Activated CD8-positive, alpha-beta memory T cell treated with anti-CD3 and anti-CD28 coated beads, Interleukin-2, amount 10 ng/mL, durations not matched to agents 7 days and 5 days (primary cell): ENCODE measurements around the gene HERPUD2. TPM values are rescaled to one million over a fixed set of nuclear protein-coding genes. Genes with fewer than 3 reads are reported as not detected.

ENCODE experiments used
- ATAC-seq: fragments of 150-1000 bp; cut with Tn5 transposase; one replicate; pipeline ENCODE4 v1.10.0; 2021; ENCODE audit warnings: moderate library complexity
- CTCF ChIA-PET: fragments of 350-600 bp; sonication (Branson Sonifier 250); formaldehyde crosslinking; loops from one replicate; lab custom pipeline; 2021; ENCODE audit warnings: antibody characterized with exemption; lab: Charles Lee
- DNase-seq: peaks from one replicate; pipeline ENCODE4 v3.0.0-alpha.2; 2020
- H3K27ac Mint-ChIP-seq: one replicate; pipeline ENCODE4 v1.8.0; 2021; ENCODE audit warnings: mild to moderate bottlenecking, mixed read lengths
- H3K27me3 Mint-ChIP-seq: one replicate; pipeline ENCODE4 v1.8.0; 2021; ENCODE audit warnings: mixed read lengths
- H3K36me3 Mint-ChIP-seq: one replicate; pipeline ENCODE4 v1.8.0; 2021; ENCODE audit warnings: mild to moderate bottlenecking, mixed read lengths
- H3K4me1 Mint-ChIP-seq: one replicate; pipeline ENCODE4 v1.8.0; 2021; ENCODE audit warnings: mixed read lengths
- H3K4me3 Mint-ChIP-seq: one replicate; pipeline ENCODE4 v1.8.0; 2021; ENCODE audit warnings: mild to moderate bottlenecking, moderate library complexity, mixed read lengths
- H3K9me3 Mint-ChIP-seq: one replicate; pipeline ENCODE4 v1.8.0; 2022; ENCODE audit warnings: low read depth, mixed read lengths
- total RNA-seq, 2 experiments: library from RNA; stranded (reverse); gene quantifications; one replicate each; pipeline ENCODE4 v1.2.3, GENCODE V29; 2021

The HERPUD2 gene
- 10 to 100 TPM; 47.0 to 49.4 TPM for total RNA-seq

- peak within 1 kb of the TSS; percentile 96 for H3K4me3 Mint-ChIP-seq
Measured at GRCh38 chr7:35694784-35695472, at the start of gene HERPUD2. TSS of gene HERPUD2 (minus strand) at chr7:35695135. CDS start at chr7:35694330, 805 bp downstream.

DNA sequence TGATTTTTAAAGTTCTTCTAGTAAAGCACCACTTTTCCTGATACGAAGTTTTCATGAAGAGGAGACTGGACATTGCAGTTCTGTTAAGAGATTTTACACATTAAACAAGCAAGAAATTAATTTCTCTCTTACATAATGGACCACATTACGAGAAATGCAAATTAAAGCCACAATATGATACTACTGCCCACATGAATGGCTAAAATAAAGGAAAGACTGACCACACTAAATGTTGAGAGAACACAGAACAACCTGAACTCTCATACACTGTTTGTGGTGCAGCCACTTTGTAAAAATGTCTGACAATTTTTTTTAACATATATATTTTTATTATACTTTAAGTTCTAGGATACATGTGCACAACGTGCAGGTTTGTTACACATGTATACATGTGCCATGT lies 44.0 kb upstream of the HERPUD2 start:
- no peak for ATAC-seq
- no peak overlapping the region for H3K27ac Mint-ChIP-seq
- H3K4me3 Mint-ChIP-seq = no peak overlapping the region
- peaks cover 2% of the 10 kb centered on the region for H3K36me3 Mint-ChIP-seq
- no peaks in the 10 kb centered on the region for H3K4me1 Mint-ChIP-seq
- CTCF ChIA-PET = no interaction called here
- peaks cover 16% of the 10 kb centered on the region for H3K27me3 Mint-ChIP-seq
- H3K9me3 Mint-ChIP-seq = no peaks in the 10 kb centered on the region
- DNase-seq = no peak

More at GRCh38 chr7:35694784-35695472, at the start of gene HERPUD2:
- peak; percentile 82 for ATAC-seq
- Mint-ChIP-seq H3K4me1 (peaks cover 30% of the 10 kb centered on the region), H3K9me3 (no peaks in the 10 kb centered on the region), H3K27ac (peak within 1 kb of the TSS; percentile 93), H3K27me3 (no peaks in the 10 kb centered on the region), H3K36me3 (peaks cover 33% of the 10 kb centered on the region)
- DNase-seq = peak; percentile 95
- CTCF ChIA-PET = interaction anchor here (1.0 to 6.9 kb wide), 9 partner anchors 12 to 152 kb away, joined by 3 to 70 read pairs (median 5); partner anchors contain the start of gene SEPTIN7

DNA sequence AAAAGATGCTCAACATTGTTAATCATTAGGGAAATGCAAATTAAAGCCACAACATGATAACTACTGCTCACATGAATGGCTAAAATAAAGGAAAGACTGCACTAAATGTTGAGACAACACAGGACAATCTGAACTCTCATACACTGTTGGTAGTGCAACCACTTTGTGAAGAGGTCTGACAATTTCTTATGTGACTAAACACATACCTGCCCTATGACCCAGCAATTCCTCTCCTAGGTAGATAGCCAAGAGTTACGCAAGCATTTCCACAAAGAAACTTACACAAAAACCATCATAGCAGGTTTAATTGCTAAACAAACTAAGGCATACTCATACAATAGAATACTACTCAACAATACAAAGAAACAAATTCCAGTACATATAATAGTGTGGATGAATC lies 41.8 kb upstream of the HERPUD2 start:
- H3K4me3 Mint-ChIP-seq = no peak overlapping the region

DNA sequence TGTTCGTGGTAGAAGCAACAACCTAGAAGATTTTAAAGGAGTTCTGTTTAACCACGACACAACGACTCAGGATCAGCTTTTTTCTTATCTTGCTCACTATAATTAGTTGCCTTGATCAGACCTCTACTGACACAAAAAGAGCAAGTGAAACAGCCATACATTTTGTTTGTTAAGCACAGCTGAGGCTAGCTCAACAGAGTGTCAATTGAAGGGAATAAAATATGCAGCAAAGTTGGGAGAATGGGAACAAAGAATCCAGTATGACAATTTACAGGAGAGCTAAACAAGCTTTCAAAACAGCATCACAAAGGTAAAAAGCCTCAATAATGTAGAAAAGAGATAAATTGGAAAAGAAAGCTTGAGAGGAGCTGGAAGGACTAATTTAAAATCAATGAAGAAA lies 40.5 kb upstream of the HERPUD2 start:
- Mint-ChIP-seq H3K4me3 (no peak overlapping the region), H3K9me3 (no peaks in the 10 kb centered on the region), H3K36me3 (no peaks in the 10 kb centered on the region), H3K27ac (no peak overlapping the region), H3K27me3 (peaks cover 20% of the 10 kb centered on the region), H3K4me1 (peaks cover 11% of the 10 kb centered on the region)
- CTCF ChIA-PET = interaction anchor here (0.8 to 1.6 kb wide), 6 partner anchors 10 to 171 kb away, joined by 3 to 5 read pairs (median 3); partner anchors contain the start of genes HERPUD2 and SEPTIN7
- ATAC-seq (no peak), DNase-seq (no peak)

More for the DNA sequence above, 41.8 kb upstream of the HERPUD2 start:
- CTCF ChIA-PET = interaction anchor here (1.7 kb wide), 1 partner anchor 555 kb away, joined by 3 read pairs; no protein-coding TSS in a partner anchor
- Mint-ChIP-seq H3K9me3 (no peaks in the 10 kb centered on the region), H3K36me3 (no peaks in the 10 kb centered on the region), H3K27me3 (peaks cover 25% of the 10 kb centered on the region), H3K4me1 (peaks cover 2% of the 10 kb centered on the region), H3K27ac (no peak overlapping the region)
- DNase-seq (no peak), ATAC-seq (no peak)

DNA sequence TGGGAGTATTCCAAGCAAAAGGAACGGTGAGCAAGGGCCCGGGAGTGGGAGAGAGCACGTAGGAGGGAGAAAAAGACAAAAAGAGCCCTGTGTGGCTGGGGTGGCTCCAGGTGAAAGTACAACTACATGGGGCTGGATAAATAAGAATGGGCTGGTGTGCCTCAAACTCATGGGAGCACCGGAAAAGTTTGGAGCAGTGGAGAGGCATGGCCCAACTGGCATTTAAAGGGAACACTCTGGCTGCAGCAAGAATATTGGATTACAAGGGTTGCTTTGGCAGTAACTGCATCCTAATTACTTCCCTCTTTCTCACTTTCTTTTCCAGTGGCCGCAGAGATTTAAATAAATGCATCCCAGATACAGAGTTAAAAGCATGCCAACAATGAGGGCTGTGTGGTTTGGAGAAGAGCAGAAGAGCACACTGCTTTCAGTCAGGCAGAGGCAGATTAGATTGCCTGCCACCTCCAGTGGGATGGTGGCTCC lies 39.1 kb upstream of the HERPUD2 start:
- ATAC-seq (no peak), DNase-seq (no peak)
- H3K36me3 Mint-ChIP-seq = no peaks in the 10 kb centered on the region
- peaks cover 24% of the 10 kb centered on the region for H3K4me1 Mint-ChIP-seq
- CTCF ChIA-PET = no interaction called here
- H3K27ac Mint-ChIP-seq = no peak overlapping the region
- H3K4me3 Mint-ChIP-seq = no peak overlapping the region
- H3K27me3 Mint-ChIP-seq = peaks cover 20% of the 10 kb centered on the region
- no peaks in the 10 kb centered on the region for H3K9me3 Mint-ChIP-seq

DNA sequence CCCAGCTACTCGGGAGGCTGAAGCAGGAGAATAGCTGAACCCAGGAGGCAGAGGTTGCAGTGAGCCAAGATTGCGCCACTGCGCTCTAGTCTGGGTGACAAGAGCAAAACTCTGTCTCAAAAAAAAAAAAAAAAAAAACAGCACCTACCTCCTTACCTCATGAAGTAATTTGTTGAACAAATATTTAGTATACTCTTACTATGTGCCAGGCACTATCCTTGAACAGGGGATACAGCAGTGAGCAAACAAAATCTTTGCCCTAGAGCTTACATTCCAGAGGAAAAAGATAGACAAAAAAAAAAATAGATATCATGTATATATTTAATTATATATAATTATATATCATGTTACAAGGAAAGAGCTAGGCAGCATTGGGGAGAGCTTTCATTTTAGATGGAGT lies 36.4 kb upstream of the HERPUD2 start:
- no peak for DNase-seq
- H3K4me3 Mint-ChIP-seq = no peak overlapping the region
- no peaks in the 10 kb centered on the region for H3K9me3 Mint-ChIP-seq
- peaks cover 50% of the 10 kb centered on the region for H3K4me1 Mint-ChIP-seq
- H3K27ac Mint-ChIP-seq = no peak overlapping the region
- ATAC-seq = no peak
- peaks cover 20% of the 10 kb centered on the region for H3K27me3 Mint-ChIP-seq
- H3K36me3 Mint-ChIP-seq = no peaks in the 10 kb centered on the region
- CTCF ChIA-PET = interaction anchor here (0.7 to 7.6 kb wide), 3 partner anchors 22 to 71 kb away, joined by 3 to 67 read pairs (median 8); partner anchors contain the start of gene SEPTIN7

DNA sequence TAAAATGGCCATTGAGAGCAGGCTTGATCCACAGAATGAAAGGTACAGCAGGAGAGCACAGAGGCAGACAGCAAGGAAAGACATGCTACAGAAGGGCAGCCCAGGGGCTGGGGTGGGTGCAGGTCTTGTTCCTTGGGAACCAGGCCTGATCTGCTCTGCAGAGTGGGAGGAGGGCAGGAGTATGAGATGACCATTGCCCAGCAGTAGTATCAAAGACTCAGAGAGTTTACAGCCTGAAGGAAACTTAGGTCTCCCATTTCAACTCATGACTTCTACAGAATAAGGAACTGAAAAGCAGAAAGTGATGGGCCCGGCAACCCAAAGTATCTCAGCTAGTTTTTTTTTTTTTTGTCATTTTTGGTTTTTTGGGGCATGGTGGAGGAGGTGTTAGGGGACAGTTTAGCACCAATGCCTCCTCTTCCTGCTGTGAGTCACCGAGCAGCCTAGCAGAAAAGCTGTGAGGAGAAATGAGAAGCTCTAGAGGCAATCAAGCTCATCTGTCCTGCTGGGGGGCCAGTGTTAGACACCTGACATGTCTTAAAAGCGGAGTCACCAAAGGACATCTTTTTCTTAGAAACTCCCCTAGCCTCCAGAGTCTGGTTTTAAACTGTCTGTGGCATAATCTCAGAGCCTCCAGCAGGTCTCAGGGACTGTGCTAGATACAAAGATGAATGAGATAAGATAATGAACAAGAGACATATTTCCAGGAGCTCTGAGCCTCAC lies 34.3 kb upstream of the HERPUD2 start:
- ATAC-seq (peak; percentile 72), DNase-seq (peak; percentile 84)
- H3K9me3 Mint-ChIP-seq = no peaks in the 10 kb centered on the region
- peaks cover 68% of the 10 kb centered on the region for H3K4me1 Mint-ChIP-seq
- H3K27me3 Mint-ChIP-seq = peaks cover 18% of the 10 kb centered on the region
- peaks cover 2% of the 10 kb centered on the region for H3K36me3 Mint-ChIP-seq
- CTCF ChIA-PET = interaction anchor here (0.9 to 7.6 kb wide), 10 partner anchors 9 to 177 kb away, joined by 3 to 67 read pairs (median 4); partner anchors contain the start of genes HERPUD2 and SEPTIN7
- peak overlapping the region; percentile 88 for H3K27ac Mint-ChIP-seq
- peak overlapping the region; percentile 50 for H3K4me3 Mint-ChIP-seq

DNA sequence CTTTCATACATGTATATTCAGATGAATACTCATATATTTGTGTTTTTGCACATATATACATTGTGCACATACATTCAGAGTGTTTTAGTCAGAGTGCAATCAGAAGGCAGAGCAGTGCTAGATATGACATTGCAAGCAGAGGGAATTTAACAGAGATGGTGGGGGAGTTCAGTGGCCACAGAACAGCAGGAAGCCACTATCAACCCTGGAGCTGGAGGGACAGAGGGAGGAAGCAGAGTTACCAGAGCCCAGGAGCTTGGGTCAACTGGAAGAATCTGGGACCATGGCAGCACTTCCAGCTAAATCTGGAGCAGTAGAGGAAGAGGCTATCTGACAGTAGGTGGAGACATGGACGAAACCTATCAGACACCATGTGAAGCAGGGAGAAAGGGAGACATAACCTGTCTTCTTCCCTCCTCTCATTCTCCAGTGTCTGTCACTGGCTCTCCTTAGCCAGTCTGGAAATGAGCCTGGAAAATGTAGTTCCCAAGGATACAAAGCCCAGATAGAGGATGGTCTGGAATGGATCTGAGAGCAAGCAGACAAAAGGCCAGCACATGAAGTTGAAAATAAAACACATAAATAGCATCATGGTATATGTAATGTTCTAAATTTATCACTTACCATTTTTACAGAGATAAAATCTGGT lies 33.6 kb upstream of the HERPUD2 start:
- peak overlapping the region; percentile 50 for H3K4me3 Mint-ChIP-seq
- DNase-seq (no peak), ATAC-seq (no peak)
- CTCF ChIA-PET = interaction anchor here (1.0 to 7.6 kb wide), 13 partner anchors 13 to 178 kb away, joined by 3 to 70 read pairs (median 5); partner anchors contain the start of genes HERPUD2 and SEPTIN7
- H3K36me3 Mint-ChIP-seq = peaks cover 2% of the 10 kb centered on the region
- peaks cover under 1% of the 10 kb centered on the region for H3K9me3 Mint-ChIP-seq
- peak overlapping the region; percentile 88 for H3K27ac Mint-ChIP-seq
- peaks cover 74% of the 10 kb centered on the region for H3K4me1 Mint-ChIP-seq
- peaks cover 11% of the 10 kb centered on the region for H3K27me3 Mint-ChIP-seq

DNA sequence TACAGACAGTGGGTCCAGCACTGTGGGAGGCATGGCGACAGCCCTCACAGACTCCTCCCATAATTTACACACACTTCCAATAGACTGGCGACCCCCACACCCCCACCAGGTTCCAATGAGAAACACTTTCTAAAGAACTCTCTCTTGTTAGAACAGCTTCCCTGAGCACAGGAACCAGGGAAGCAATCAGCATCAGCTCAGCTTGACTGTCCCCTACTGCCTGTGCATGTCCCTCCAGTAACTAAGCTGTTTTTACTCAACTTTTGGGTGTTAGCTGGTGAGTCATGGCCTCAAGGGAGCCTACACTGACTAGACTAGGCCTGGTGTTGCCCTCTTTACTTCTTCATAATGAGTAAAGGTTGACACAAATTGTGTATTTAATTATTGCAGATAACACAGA lies 32.6 kb upstream of the HERPUD2 start:
- DNase-seq (peak; percentile 70), ATAC-seq (peak; percentile 51)
- CTCF ChIA-PET = interaction anchor here (1.0 to 7.6 kb wide), 9 partner anchors 12 to 183 kb away, joined by 3 to 70 read pairs (median 8); partner anchors contain the start of genes HERPUD2 and SEPTIN7
- peak overlapping the region; percentile 14 for H3K27ac Mint-ChIP-seq
- peaks cover 10% of the 10 kb centered on the region for H3K27me3 Mint-ChIP-seq
- H3K4me3 Mint-ChIP-seq = no peak overlapping the region
- peaks cover 2% of the 10 kb centered on the region for H3K9me3 Mint-ChIP-seq
- peaks cover 8% of the 10 kb centered on the region for H3K36me3 Mint-ChIP-seq
- peaks cover 83% of the 10 kb centered on the region for H3K4me1 Mint-ChIP-seq

GRCh38 chr7:35726654-35727053 lies 31.7 kb upstream of the HERPUD2 start:
- H3K27me3 Mint-ChIP-seq = peaks cover under 1% of the 10 kb centered on the region
- no peak for DNase-seq
- CTCF ChIA-PET = interaction anchor here (1.5 to 7.6 kb wide), 7 partner anchors 11 to 180 kb away, joined by 3 to 70 read pairs (median 10); partner anchors contain the start of genes HERPUD2 and SEPTIN7
- no peak overlapping the region for H3K4me3 Mint-ChIP-seq
- peaks cover 2% of the 10 kb centered on the region for H3K9me3 Mint-ChIP-seq
- peaks cover 89% of the 10 kb centered on the region for H3K4me1 Mint-ChIP-seq
- no peak for ATAC-seq
- no peak overlapping the region for H3K27ac Mint-ChIP-seq
- H3K36me3 Mint-ChIP-seq = peaks cover 8% of the 10 kb centered on the region

DNA sequence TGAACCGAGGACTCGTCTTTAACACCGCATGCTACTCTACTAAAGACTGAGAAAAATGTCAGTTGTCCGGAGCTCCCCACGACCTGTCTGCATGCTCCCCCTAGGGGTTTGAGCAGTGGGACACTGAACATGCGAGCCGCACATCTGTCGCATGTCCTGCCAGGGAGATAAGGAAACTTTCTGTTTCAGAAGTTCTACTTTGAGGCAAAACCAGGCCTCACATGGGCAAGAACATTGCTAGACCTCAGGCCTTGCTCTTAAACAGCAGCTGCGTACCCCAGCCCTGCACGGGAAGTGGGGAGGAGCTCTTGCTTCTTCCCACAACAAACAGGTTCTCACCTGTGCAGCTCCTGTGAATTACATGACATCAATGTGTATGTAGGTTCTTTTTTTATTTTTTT lies 30.3 kb upstream of the HERPUD2 start:
- Mint-ChIP-seq H3K27ac (peak overlapping the region; percentile 84), H3K4me3 (peak overlapping the region; percentile 60)
- ATAC-seq = peak; percentile 56

GRCh38 chr7:35723011-35723410 lies 28.1 kb upstream of the HERPUD2 start:
- H3K4me3 Mint-ChIP-seq = no peak overlapping the region
- H3K36me3 Mint-ChIP-seq = peaks cover 8% of the 10 kb centered on the region
- CTCF ChIA-PET = interaction anchor here (0.8 to 7.2 kb wide), 5 partner anchors 12 to 77 kb away, joined by 3 to 70 read pairs (median 3); partner anchors contain the start of gene HERPUD2
- DNase-seq (no peak), ATAC-seq (peak; percentile 62)
- peaks cover 2% of the 10 kb centered on the region for H3K9me3 Mint-ChIP-seq
- H3K27me3 Mint-ChIP-seq = no peaks in the 10 kb centered on the region
- peak overlapping the region; percentile 51 for H3K27ac Mint-ChIP-seq
- peaks cover 63% of the 10 kb centered on the region for H3K4me1 Mint-ChIP-seq

More for the DNA sequence above, 30.3 kb upstream of the HERPUD2 start:
- Mint-ChIP-seq H3K9me3 (peaks cover 2% of the 10 kb centered on the region), H3K36me3 (peaks cover 8% of the 10 kb centered on the region), H3K4me1 (peaks cover 85% of the 10 kb centered on the region), H3K27me3 (no peaks in the 10 kb centered on the region)
- peak; percentile 85 for DNase-seq
- CTCF ChIA-PET = interaction anchor here (0.7 to 7.6 kb wide), 19 partner anchors 9 to 184 kb away, joined by 3 to 70 read pairs (median 4); partner anchors contain the start of genes HERPUD2 and SEPTIN7
